C4-2B (cell line): Measurements from ENCODE around the gene FCHSD2.
"Not testable (repeated sequence)": the region's sequence is repeated elsewhere in the genome, so short reads cannot be mapped to it uniquely, and the experiment has no call there.

ENCODE experiments used
- H3K27ac ChIP-seq: fragments of 450-650 bp; 2 replicates; pipeline ENCODE4 v1.5.1; 2017
- CTCF ChIP-seq: fragments of 450-650 bp; conservative IDR thresholded peaks from 2 replicates; pipeline ENCODE4 v1.5.1; 2017; ENCODE audit warnings: mild to moderate bottlenecking
- ZFX ChIP-seq: fragments of 450-650 bp; IDR thresholded peaks from 2 replicates; pipeline ENCODE4 v1.6.1; 2017

The FCHSD2 gene

GRCh38 chr11:73070653-73071052 lies 71.5 kb downstream of the FCHSD2 start:
- no peak for TF ChIP-seq ZFX
- no peak overlapping the region for H3K27ac ChIP-seq

DNA sequence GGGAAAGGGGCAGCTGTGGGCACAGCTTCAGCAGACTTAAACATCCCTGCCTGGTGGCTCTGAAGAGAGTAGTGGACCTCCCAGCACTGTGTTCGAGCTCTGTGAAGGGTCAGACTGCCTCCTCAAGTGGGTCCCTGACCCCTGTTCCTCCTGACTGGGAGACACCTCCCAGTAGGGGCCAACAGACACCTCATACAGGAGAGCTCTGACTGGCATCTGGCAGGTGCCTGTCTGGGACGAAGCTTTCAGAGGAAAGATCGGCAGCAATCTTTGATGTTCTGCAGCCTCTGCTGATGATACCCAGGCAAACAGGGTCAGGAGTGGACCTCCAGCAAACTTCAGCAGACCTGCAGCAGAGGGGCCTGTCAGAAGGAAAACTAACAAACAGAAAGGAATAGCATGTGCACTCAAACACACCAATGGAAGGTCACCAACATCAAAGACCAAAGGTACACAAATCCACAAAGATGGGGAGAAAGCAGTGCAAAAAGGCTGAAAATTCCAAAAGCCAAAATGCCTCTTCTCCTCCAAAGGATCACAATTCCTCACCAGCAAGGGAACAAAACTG lies 80.2 kb downstream of the FCHSD2 start:
- not testable (repeated sequence) for H3K27ac ChIP-seq

GRCh38 chr11:73061434-73061833 lies 80.7 kb downstream of the FCHSD2 start:
- not testable (repeated sequence) for H3K27ac ChIP-seq

DNA sequence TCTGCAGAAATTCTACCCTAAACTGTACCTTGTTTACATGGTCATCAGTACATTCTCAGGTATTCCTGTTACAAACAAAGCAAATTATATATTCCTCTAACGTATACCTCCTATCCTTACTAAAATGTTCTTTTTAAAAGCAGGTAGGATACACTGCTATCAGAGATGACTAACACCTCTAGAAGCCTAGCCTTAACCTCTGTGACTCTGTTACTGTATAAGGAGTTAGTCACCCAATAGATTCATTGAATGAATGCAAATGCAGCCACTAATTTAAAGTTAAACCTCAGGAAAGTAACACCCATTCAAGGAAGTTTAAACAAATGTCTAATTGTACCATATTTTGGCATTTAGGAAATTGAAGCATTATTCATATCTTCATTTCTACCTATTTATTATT lies 82.2 kb downstream of the FCHSD2 start:
- TF ChIP-seq CTCF (no peak), ZFX (no peak)
- H3K27ac ChIP-seq = no peak overlapping the region

DNA sequence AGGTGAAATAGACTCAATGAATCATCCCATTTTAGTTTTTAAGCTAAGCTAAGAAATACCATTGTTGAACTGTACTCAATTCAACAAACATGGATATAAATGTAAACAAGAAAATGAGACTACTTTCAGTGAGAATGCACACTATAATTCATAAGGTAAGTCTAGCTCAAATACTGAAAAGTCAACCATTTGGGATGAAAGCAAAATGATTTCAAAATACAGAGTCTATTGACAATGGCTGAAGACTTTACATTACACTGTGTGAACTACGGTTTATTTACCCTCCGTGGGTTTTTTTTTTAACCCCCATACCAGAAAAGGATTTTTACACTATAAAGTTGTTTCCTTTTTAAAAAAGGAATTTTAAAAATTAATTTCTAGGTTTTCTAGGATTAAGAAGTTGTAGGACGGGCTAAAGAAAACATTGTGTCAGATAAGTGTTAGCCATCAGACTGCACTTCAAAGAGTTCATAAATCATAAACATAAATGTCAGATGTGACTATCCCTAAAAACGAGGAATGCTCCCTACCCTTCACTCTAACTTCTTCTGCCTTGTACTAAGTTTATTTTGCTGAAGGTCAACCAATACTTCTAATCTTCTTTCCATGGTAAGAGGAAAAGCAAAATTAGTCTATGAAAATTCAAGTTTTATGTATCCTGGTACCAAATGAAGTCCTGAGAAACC lies 83.0 kb downstream of the FCHSD2 start:
- H3K27ac ChIP-seq = no peak overlapping the region
- TF ChIP-seq CTCF (no peak), ZFX (no peak)

- TF ChIP-seq ZFX = no peak
- no peak for TF ChIP-seq CTCF
- no peak overlapping the region for H3K27ac ChIP-seq
Observed at GRCh38 chr11:73055655-73056354, 86.3 kb downstream of the FCHSD2 start.

DNA sequence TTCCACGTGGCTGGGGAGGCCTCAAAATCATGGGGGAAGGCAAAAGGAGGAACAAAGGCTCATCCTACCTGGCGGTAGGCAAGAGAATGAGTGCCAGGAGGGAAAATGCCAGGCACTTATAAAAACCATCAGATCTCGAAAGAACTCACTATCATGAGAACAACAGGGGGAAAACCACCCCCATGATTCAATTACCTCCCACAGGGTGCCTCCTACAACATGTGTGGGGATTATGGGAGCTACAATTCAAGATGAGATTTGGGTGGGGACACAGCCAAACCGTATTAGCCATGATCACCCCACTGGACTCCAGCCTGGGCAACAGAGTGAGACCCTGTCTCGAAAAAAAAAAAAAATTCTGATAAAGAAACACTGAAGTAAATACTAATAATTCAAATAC lies 87.1 kb downstream of the FCHSD2 start:
- TF ChIP-seq CTCF = no peak
- TF ChIP-seq ZFX = no peak

DNA sequence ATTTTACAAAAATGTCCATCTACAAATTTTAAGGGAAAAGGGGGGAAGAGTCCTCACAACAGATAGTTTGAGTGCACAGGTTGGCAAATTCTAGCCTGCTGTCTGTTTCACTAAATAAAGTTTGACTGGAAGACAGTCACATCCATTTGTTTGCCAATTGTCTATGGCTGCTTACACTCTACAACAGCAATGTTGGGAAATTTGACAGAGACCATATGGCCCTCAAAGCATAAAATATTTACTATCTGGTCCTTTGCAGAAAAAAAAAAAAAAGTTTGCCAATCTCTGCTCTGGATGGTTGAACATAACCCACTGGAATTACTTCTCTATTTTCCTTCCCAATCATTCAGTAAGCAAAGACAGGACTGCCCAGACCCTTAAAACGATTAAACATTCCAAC lies 88.2 kb downstream of the FCHSD2 start:
- H3K27ac ChIP-seq = no peak overlapping the region
- TF ChIP-seq ZFX (no peak), CTCF (no peak)

More for the DNA sequence above, 87.1 kb downstream of the FCHSD2 start:
- no peak overlapping the region for H3K27ac ChIP-seq

DNA sequence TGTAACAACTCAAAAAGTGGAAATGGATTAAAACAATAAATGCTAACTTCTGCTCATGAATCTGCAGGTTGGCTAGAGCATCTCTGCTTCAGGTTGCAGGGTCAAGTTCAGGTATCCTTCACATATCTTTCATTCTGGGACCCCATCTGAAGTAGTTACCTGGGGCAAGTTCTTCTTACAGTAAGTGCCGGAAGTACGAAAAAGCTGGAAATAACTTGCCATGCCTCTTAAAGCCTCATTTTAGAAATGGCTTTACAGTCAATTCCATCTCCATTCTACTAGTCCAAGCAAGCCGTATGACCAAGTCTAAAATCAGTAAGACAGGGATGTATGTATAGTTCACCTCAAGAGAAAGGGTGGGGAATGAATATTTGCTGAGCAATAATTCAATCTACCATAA lies 93.7 kb downstream of the FCHSD2 start:
- TF ChIP-seq ZFX (no peak), CTCF (no peak)
- H3K27ac ChIP-seq = no peak overlapping the region
